Panc1 (cell line): ENCODE results near the gene ITPKC. TPM values are rescaled to one million over a fixed set of nuclear protein-coding genes. Genes with fewer than 3 reads are reported as not detected.

Experiments used
- ATAC-seq: fragments of 200-7000 bp; cut with Tn5 transposase; 2 replicates; pipeline ENCODE4 v1.9.1; 2020; ENCODE audit warnings: mild to moderate bottlenecking, moderate library complexity
- BruUV-seq: library from RNA; stranded (reverse); fragments of 400-500 nt; replicated peaks from 2 replicates; lab custom pipeline; 2021; lab: Mats Ljungman, UMichigan
- CTCF ChIA-PET: fragments of 300-600 bp; sonication (Branson Sonifier 250); formaldehyde crosslinking; loops from one replicate; lab custom pipeline; 2022; ENCODE audit warnings: antibody characterized with exemption; lab: Charles Lee
- POLR2A ChIA-PET: fragments of 300-600 bp; sonication (Branson Sonifier 250); formaldehyde crosslinking; loops from one replicate; lab custom pipeline; 2022; ENCODE audit warnings: antibody characterized with exemption; lab: Charles Lee
- DNase-seq: peaks from one replicate; pipeline ENCODE4 v3.0.0-alpha.2; 2010; ENCODE audit warnings: low read depth, low spot score
- H3K27ac ChIP-seq: 2 replicates; pipeline ENCODE4 v1.5.1; 2011; ENCODE audit warnings: mild to moderate bottlenecking, low read length, inconsistent platforms
- H3K27me3 ChIP-seq: fragments of 200-500 bp; sonication (Bioruptor generic); 2 replicates; pipeline ENCODE4 v1.6.0; 2014; ENCODE audit warnings: low read length, inconsistent platforms; ENCODE audit not compliant: control insufficient read depth, insufficient read depth
- H3K36me3 ChIP-seq: fragments of 200-500 bp; sonication (Bioruptor generic); 2 replicates; pipeline ENCODE4 v1.5.1; 2014; ENCODE audit warnings: inconsistent platforms, mild to moderate bottlenecking, low read length, moderate library complexity; ENCODE audit not compliant: control insufficient read depth, insufficient read depth
- H3K4me1 ChIP-seq: 2 replicates; pipeline ENCODE4 v1.5.1; 2011; ENCODE audit warnings: inconsistent platforms, mild to moderate bottlenecking, low read length, moderate library complexity; ENCODE audit not compliant: control insufficient read depth, insufficient read depth
- H3K4me3 ChIP-seq, 2 experiments: 2 replicates each; pipeline ENCODE4 v1.5.1; 2011 to 2012; ENCODE audit warnings: low read depth in 2 of 2, low read length in 2 of 2, mild to moderate bottlenecking in 2 of 2, inconsistent platforms in 1 of 2, moderate library complexity in 1 of 2
- H3K9me3 ChIP-seq: fragments of 200-500 bp; sonication (Bioruptor generic); 2 replicates; pipeline ENCODE4 v1.5.1; 2014; ENCODE audit warnings: low read depth, mild to moderate bottlenecking, inconsistent platforms, low read length, moderate library complexity; ENCODE audit not compliant: control insufficient read depth, insufficient read depth
- CTCF ChIP-seq: fragments of 450-650 bp; IDR thresholded peaks from 2 replicates; pipeline ENCODE4 v1.5.1; 2017; ENCODE audit warnings: mild to moderate bottlenecking
- POLR2AphosphoS5 ChIP-seq: IDR thresholded peaks from 2 replicates; pipeline ENCODE4 v1.6.1; 2012; ENCODE audit warnings: mild to moderate bottlenecking, low read depth, low read length, moderate library complexity
- SIN3A ChIP-seq: IDR thresholded peaks from 2 replicates; pipeline ENCODE4 v1.6.1; 2012; ENCODE audit warnings: low read depth, mild to moderate bottlenecking, low read length, moderate library complexity, borderline replicate concordance; ENCODE audit not compliant: insufficient read depth
- TCF7L2 ChIP-seq: IDR thresholded peaks from 2 replicates; pipeline ENCODE4 v1.6.1; 2011; ENCODE audit warnings: mild to moderate bottlenecking, low read depth, low read length, inconsistent platforms
- in situ Hi-C: cut with HindIII; loops from 2 replicates; pipeline ENCODE4 v1.10.0; 2016; ENCODE audit warnings: low sequenced_read_pairs, low pct_unique_long_range_greater_than_20kb
- intact Hi-C: fragments of 100-400 bp; cut with micrococcal nuclease; formaldehyde crosslinking; loops from one replicate; pipeline ENCODE4 v1.10.0; 2022; ENCODE audit not compliant: unreplicated experiment
- total RNA-seq: library from RNA; stranded (reverse); gene quantifications from one replicate; pipeline ENCODE4 v1.2.1, GENCODE V29; 2021; ENCODE audit not compliant: unreplicated experiment
- TF ChIP-seq, protein P1 (sequence below), 2 experiments: IDR thresholded peaks; 2 replicates each; pipeline ENCODE4 v1.6.1; 2011 to 2012; ENCODE audit warnings: low read depth in 2 of 2, control low read depth in 1 of 2, low read length in 1 of 2, mild to moderate bottlenecking in 1 of 2, moderate library complexity in 1 of 2; ENCODE audit not compliant: insufficient read depth in 1 of 2

The ITPKC gene
- total RNA-seq, 1 experiment from 2014 or later, result 7.2 TPM

GRCh38 chr19:40778706-40779284 lies 61.9 kb downstream of the ITPKC start:
- intact Hi-C loops, result no loop called here
- Histone ChIP-seq H3K4me1 (peaks cover 6% of the 10 kb centered on the region; the same call in 1 of the 2 replicates), H3K27me3 (no peaks in the 10 kb centered on the region), H3K36me3 (no peaks in the 10 kb centered on the region), H3K27ac (peak overlapping the region; percentile 71), H3K4me3 (peak overlapping the region; percentile 56 to 87), H3K9me3 (no peaks in the 10 kb centered on the region)
- DNase-seq (no peak), ATAC-seq (no peak)
- ChIA-PET CTCF (interaction anchor here (0.6 to 0.7 kb wide), 2 partner anchors 20 to 160 kb away, joined by 3 read pairs; no protein-coding TSS in a partner anchor), POLR2A (interaction anchor here (0.6 to 1.3 kb wide), 3 partner anchors 28 to 130 kb away, joined by 3 to 6 read pairs (median 3); partner anchors contain the start of gene ACTMAP)
- BruUV-seq, result no TSS peak
- in situ Hi-C loops, result no loop called here
- TF ChIP-seq CTCF, result no peak
- TF ChIP-seq, protein P1, sequence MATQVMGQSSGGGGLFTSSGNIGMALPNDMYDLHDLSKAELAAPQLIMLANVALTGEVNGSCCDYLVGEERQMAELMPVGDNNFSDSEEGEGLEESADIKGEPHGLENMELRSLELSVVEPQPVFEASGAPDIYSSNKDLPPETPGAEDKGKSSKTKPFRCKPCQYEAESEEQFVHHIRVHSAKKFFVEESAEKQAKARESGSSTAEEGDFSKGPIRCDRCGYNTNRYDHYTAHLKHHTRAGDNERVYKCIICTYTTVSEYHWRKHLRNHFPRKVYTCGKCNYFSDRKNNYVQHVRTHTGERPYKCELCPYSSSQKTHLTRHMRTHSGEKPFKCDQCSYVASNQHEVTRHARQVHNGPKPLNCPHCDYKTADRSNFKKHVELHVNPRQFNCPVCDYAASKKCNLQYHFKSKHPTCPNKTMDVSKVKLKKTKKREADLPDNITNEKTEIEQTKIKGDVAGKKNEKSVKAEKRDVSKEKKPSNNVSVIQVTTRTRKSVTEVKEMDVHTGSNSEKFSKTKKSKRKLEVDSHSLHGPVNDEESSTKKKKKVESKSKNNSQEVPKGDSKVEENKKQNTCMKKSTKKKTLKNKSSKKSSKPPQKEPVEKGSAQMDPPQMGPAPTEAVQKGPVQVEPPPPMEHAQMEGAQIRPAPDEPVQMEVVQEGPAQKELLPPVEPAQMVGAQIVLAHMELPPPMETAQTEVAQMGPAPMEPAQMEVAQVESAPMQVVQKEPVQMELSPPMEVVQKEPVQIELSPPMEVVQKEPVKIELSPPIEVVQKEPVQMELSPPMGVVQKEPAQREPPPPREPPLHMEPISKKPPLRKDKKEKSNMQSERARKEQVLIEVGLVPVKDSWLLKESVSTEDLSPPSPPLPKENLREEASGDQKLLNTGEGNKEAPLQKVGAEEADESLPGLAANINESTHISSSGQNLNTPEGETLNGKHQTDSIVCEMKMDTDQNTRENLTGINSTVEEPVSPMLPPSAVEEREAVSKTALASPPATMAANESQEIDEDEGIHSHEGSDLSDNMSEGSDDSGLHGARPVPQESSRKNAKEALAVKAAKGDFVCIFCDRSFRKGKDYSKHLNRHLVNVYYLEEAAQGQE (IDR thresholded peaks at IDR 0.05; ENCODE audit: insufficient read depth in 1 of 2, low read depth in 2 of 2, low read length in 1 of 2), result no peak
- no peak for TF ChIP-seq POLR2AphosphoS5
- TF ChIP-seq SIN3A, result no peak
- TF ChIP-seq TCF7L2, result no peak

- H3K27ac ChIP-seq, result no peak overlapping the region
- intact Hi-C loops, result no loop called here
- BruUV-seq, result no TSS peak
- H3K4me1 ChIP-seq, result peaks cover 6% of the 10 kb centered on the region; the same call in 1 of the 2 replicates
- DNase-seq (no peak), ATAC-seq (no peak)
- no peaks in the 10 kb centered on the region for H3K27me3 ChIP-seq
- CTCF ChIA-PET, result no interaction called here
- no peak overlapping the region for H3K4me3 ChIP-seq
- in situ Hi-C loops, result no loop called here
- TF ChIP-seq SIN3A (no peak), POLR2AphosphoS5 (no peak)
- H3K36me3 ChIP-seq, result no peaks in the 10 kb centered on the region
- POLR2A ChIA-PET, result interaction anchor here (0.6 kb wide), 1 partner anchor 10 kb away, joined by 4 read pairs; no protein-coding TSS in a partner anchor
- no peaks in the 10 kb centered on the region for H3K9me3 ChIP-seq
These were observed 63.7 kb downstream of the ITPKC start for GRCh38 chr19:40780582-40780981.

- H3K27ac ChIP-seq, result no peak overlapping the region
- ATAC-seq, result no peak
- intact Hi-C loops, result no loop called here
- no peak for DNase-seq
- no peak for TF ChIP-seq SIN3A
- TF ChIP-seq, protein P1 (IDR thresholded peaks at IDR 0.05; ENCODE audit: insufficient read depth in 1 of 2, low read depth in 2 of 2, low read length in 1 of 2), result no peak
- TF ChIP-seq TCF7L2, result no peak
- no peak for TF ChIP-seq POLR2AphosphoS5
- no peak for TF ChIP-seq CTCF
- H3K36me3 ChIP-seq, result no peaks in the 10 kb centered on the region
- in situ Hi-C loops, result no loop called here
- H3K4me3 ChIP-seq, result no peak overlapping the region
- H3K4me1 ChIP-seq, result peaks cover 6% of the 10 kb centered on the region; the same call in 1 of the 2 replicates
- ChIA-PET POLR2A (no interaction called here), CTCF (no interaction called here)
- no peaks in the 10 kb centered on the region for H3K9me3 ChIP-seq
- BruUV-seq, result no TSS peak
- H3K27me3 ChIP-seq, result no peaks in the 10 kb centered on the region
These were observed 64.2 kb downstream of the ITPKC start for GRCh38 chr19:40781140-40781539.
